ENCODE measurements around the gene GPR161.
"Not testable (repeated sequence)": the region's sequence is repeated elsewhere in the genome, so short reads cannot be mapped to it uniquely, and the experiment has no call there.

GPR161 gene

DNA sequence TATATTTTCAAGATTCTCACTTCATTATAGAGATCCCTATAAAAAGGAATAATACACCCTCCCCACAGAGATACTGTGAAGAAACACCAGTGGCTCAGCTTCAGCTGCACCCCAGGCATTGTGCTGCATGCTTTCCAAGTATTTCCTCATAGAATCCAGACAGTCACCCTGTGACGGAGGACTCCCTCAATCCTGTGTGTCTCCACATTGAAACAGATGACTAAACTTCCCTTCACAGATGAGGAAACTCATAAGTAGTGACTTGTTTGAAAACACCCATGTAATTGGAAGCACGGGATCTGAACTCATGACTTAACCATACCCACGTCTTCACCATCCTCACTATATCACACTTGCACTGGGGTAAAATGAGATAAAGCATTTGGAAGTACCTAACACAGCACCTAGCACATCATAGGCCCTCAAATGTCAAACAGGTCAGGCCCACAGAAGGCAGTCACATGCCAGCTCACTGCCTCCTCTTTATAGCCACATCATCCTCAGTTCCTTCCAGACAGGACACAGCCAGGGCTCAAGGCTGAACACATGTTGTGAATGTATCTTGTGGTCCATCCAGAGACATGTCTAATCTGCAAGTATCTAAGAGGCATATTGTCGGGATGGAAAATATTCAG, 55.2 kb downstream of the GPR161 start:
- Histone ChIP-seq H3K9ac (ENCODE audit: low read depth, low read length) (no peak overlapping the region), H3K9me3 (ENCODE audit: control insufficient read depth, insufficient read depth, low read length) (no peaks in the 10 kb centered on the region), H3K36me3 (ENCODE audit: insufficient read depth, low read length) (no peaks in the 10 kb centered on the region; the same call in 1 of the 2 replicates), H3K4me1 (ENCODE audit: insufficient read depth, low read length) (no peaks in the 10 kb centered on the region)

DNA sequence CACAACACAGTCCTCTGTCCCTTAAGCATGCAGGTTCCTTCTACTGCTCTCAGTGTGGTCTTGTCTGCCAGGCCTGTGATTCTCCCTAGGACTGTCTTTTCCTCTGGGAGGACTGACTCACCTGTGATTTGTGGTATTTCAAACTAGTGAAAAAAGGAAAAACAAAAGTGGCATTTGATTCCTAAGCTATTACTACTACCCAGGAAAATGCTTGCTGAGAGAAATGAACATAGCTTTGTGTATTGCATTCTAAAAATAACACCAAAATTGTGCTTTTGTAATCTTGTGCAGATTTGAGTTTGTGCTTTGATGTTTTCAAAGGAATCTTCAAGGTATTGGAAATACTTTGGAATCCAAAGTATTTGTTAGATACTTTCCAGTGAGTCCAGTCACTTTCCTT, 57.0 kb downstream of the GPR161 start:
- Histone ChIP-seq H3K9ac (ENCODE audit: low read depth, low read length) (no peak overlapping the region), H3K36me3 (ENCODE audit: insufficient read depth, low read length) (no peaks in the 10 kb centered on the region; the same call in 1 of the 2 replicates), H3K9me3 (ENCODE audit: control insufficient read depth, insufficient read depth, low read length) (no peaks in the 10 kb centered on the region), H3K4me1 (ENCODE audit: insufficient read depth, low read length) (no peaks in the 10 kb centered on the region)

GRCh38 chr1:168069384-168069783, 67.3 kb downstream of the GPR161 start:
- H3K9ac ChIP-seq (ENCODE audit: low read depth, low read length), result no peak overlapping the region
- peaks cover 5% of the 10 kb centered on the region; the same call in 1 of the 2 replicates for H3K36me3 ChIP-seq (ENCODE audit: insufficient read depth, low read length)
- no peaks in the 10 kb centered on the region for H3K4me1 ChIP-seq (ENCODE audit: insufficient read depth, low read length)
- H3K9me3 ChIP-seq (ENCODE audit: control insufficient read depth, insufficient read depth, low read length), result no peaks in the 10 kb centered on the region

GRCh38 chr1:168065506-168065905, 71.2 kb downstream of the GPR161 start:
- Histone ChIP-seq H3K4me1 (ENCODE audit: insufficient read depth, low read length) (no peaks in the 10 kb centered on the region), H3K9me3 (ENCODE audit: control insufficient read depth, insufficient read depth, low read length) (no peaks in the 10 kb centered on the region), H3K36me3 (ENCODE audit: insufficient read depth, low read length) (no peaks in the 10 kb centered on the region; the same call in 1 of the 2 replicates), H3K9ac (ENCODE audit: low read depth, low read length) (no peak overlapping the region)

- H3K9me3 ChIP-seq (ENCODE audit: control insufficient read depth, insufficient read depth, low read length), result no peaks in the 10 kb centered on the region
- no peaks in the 10 kb centered on the region; the same call in 1 of the 2 replicates for H3K36me3 ChIP-seq (ENCODE audit: insufficient read depth, low read length)
- H3K9ac ChIP-seq (ENCODE audit: low read depth, low read length), result no peak overlapping the region
- H3K4me1 ChIP-seq (ENCODE audit: insufficient read depth, low read length), result no peaks in the 10 kb centered on the region
These were observed 72.5 kb downstream of the GPR161 start for GRCh38 chr1:168064216-168064615.

DNA sequence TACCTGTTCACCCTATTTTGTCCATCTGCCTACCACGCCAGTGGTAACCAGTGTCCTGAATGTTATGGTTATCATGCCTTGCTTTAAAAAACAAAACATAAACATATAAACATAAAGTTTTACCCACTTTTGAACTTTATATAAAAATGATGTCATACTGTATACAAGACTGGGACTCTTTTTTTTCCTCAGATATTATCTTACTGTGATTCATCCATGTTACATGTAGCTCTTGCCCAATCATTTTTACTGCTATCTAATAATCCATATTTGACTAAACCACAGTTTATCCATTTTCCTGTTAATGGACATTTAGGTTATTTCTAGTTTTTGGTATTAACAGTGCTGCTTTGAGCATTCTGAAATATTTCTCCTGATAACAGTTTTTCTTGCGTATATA, 78.8 kb downstream of the GPR161 start:
- Histone ChIP-seq H3K9me3 (ENCODE audit: control insufficient read depth, insufficient read depth, low read length) (no peaks in the 10 kb centered on the region), H3K4me1 (ENCODE audit: insufficient read depth, low read length) (no peaks in the 10 kb centered on the region), H3K9ac (ENCODE audit: low read depth, low read length) (no peak overlapping the region), H3K36me3 (ENCODE audit: insufficient read depth, low read length) (no peaks in the 10 kb centered on the region)

DNA sequence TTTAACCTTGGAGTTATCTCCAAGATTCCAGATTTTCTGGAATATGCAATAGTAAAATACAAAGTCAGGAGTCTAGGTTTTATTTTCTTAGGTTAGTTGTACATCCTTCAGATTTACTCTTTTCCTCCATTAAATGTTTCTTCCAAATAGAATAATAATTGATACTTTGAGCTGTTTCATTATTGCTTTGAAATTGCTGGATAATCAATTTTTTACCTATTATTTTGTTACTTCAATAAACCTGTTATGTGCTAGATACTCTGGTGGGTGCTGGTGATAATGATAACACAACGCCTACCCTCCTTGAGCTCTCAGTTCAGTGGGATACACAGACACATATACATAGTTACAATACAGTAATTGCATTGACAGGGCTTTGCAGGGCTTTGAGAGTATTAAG, 79.4 kb downstream of the GPR161 start:
- Histone ChIP-seq H3K9ac (ENCODE audit: low read depth, low read length) (no peak overlapping the region), H3K36me3 (ENCODE audit: insufficient read depth, low read length) (no peaks in the 10 kb centered on the region), H3K9me3 (ENCODE audit: control insufficient read depth, insufficient read depth, low read length) (no peaks in the 10 kb centered on the region), H3K4me1 (ENCODE audit: insufficient read depth, low read length) (no peaks in the 10 kb centered on the region)

GRCh38 chr1:168056152-168056551, 80.6 kb downstream of the GPR161 start:
- H3K9ac ChIP-seq (ENCODE audit: low read depth, low read length); H3K4me1 ChIP-seq (ENCODE audit: insufficient read depth, low read length); H3K36me3 ChIP-seq (ENCODE audit: insufficient read depth, low read length); H3K9me3 ChIP-seq (ENCODE audit: control insufficient read depth, insufficient read depth, low read length): not testable (repeated sequence)

- Histone ChIP-seq H3K9ac (ENCODE audit: low read depth, low read length) (no peak overlapping the region), H3K9me3 (ENCODE audit: control insufficient read depth, insufficient read depth, low read length) (no peaks in the 10 kb centered on the region), H3K4me1 (ENCODE audit: insufficient read depth, low read length) (no peaks in the 10 kb centered on the region), H3K36me3 (ENCODE audit: insufficient read depth, low read length) (0 out of 2 replicates have a peak, but pooled peaks cover 2% of the 10 kb centered on the region)
These were observed 82.6 kb downstream of the GPR161 start for GRCh38 chr1:168054117-168054516.

- H3K4me1 ChIP-seq (ENCODE audit: insufficient read depth, low read length), result no peaks in the 10 kb centered on the region
- no peaks in the 10 kb centered on the region for H3K9me3 ChIP-seq (ENCODE audit: control insufficient read depth, insufficient read depth, low read length)
- no peak overlapping the region for H3K9ac ChIP-seq (ENCODE audit: low read depth, low read length)
- H3K36me3 ChIP-seq (ENCODE audit: insufficient read depth, low read length), result 0 out of 2 replicates have a peak, but pooled peaks cover 2% of the 10 kb centered on the region
These were observed 83.0 kb downstream of the GPR161 start for GRCh38 chr1:168053681-168054080.

DNA sequence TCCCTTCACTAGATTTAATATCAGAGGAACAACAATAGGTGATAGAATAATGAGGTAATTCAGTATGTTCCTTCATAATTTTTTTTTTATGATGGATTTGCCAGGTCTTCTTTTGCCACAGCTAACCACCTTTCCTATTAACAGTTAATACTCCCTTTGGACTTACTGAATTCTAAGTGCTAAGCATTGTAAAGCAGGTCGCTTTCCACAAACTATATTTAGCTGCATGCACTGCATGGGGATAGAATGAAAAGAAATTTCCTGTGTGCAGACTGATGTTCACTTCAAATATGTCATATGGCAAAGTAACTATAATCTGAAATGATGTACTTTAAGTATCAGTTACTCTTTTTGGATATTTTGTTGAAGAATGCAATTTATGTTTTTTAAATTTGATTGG, 85.8 kb downstream of the GPR161 start:
- no peaks in the 10 kb centered on the region for H3K4me1 ChIP-seq (ENCODE audit: insufficient read depth, low read length)
- H3K9me3 ChIP-seq (ENCODE audit: control insufficient read depth, insufficient read depth, low read length), result no peaks in the 10 kb centered on the region
- H3K9ac ChIP-seq (ENCODE audit: low read depth, low read length), result no peak overlapping the region
- H3K36me3 ChIP-seq (ENCODE audit: insufficient read depth, low read length), result 0 out of 2 replicates have a peak, but pooled peaks cover 2% of the 10 kb centered on the region

- no peaks in the 10 kb centered on the region for H3K4me1 ChIP-seq (ENCODE audit: insufficient read depth, low read length)
- H3K9ac ChIP-seq (ENCODE audit: low read depth, low read length), result no peak overlapping the region
- 0 out of 2 replicates have a peak, but pooled peaks cover 2% of the 10 kb centered on the region for H3K36me3 ChIP-seq (ENCODE audit: insufficient read depth, low read length)
- H3K9me3 ChIP-seq (ENCODE audit: control insufficient read depth, insufficient read depth, low read length), result no peaks in the 10 kb centered on the region
These were observed 86.4 kb downstream of the GPR161 start for GRCh38 chr1:168050307-168050706.

DNA sequence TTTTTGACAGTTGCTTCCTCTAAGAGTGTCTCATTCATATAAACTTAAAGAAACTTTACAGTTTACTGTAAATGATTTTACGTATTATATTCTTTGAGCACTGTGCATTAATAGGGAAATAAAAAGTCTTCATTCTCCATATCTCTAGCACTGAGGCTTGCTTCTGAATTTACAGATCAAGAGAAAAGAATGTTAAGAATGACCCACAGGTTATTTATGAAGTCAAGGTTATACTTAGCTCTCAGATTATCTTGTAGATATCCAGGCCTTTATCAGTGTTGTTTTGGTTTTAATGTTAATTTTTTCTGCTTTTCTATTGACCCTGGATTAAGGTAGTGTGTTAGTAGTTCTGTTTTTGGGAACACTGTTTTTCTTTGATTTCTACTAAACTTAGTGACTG, 91.4 kb downstream of the GPR161 start:
- Histone ChIP-seq H3K9me3 (ENCODE audit: control insufficient read depth, insufficient read depth, low read length) (no peaks in the 10 kb centered on the region), H3K36me3 (ENCODE audit: insufficient read depth, low read length) (no peaks in the 10 kb centered on the region), H3K4me1 (ENCODE audit: insufficient read depth, low read length) (no peaks in the 10 kb centered on the region), H3K9ac (ENCODE audit: low read depth, low read length) (no peak overlapping the region)

- Histone ChIP-seq H3K36me3 (ENCODE audit: insufficient read depth, low read length) (no peaks in the 10 kb centered on the region), H3K4me1 (ENCODE audit: insufficient read depth, low read length) (no peaks in the 10 kb centered on the region), H3K9me3 (ENCODE audit: control insufficient read depth, insufficient read depth, low read length) (no peaks in the 10 kb centered on the region)
These were observed 94.4 kb downstream of the GPR161 start for GRCh38 chr1:168042362-168042761.

DNA sequence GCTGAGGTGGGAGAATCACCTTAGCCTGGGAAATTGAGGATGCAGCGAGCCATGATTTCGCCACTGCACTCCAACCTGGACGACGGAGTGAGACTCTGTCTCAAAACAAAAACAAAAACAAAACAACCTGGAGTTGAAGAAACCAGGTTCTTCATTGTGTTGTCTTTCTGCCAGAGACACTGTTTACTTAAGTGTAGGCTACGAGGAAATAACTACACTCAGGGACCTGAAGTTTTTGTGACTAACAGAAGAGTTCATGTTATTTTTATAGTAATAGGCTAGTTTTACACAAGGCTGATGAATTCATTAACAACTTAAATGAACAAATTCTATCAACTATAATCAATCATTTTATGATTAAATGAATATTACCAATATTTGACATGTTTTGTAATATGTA, 101.4 kb downstream of the GPR161 start:
- H3K9me3 ChIP-seq (ENCODE audit: control insufficient read depth, insufficient read depth, low read length), result no peaks in the 10 kb centered on the region
- H3K36me3 ChIP-seq (ENCODE audit: insufficient read depth, low read length), result no peaks in the 10 kb centered on the region
- H3K9ac ChIP-seq (ENCODE audit: low read depth, low read length), result no peak overlapping the region

More at GRCh38 chr1:168042362-168042761, 94.4 kb downstream of the GPR161 start:
- no peak overlapping the region for H3K9ac ChIP-seq (ENCODE audit: low read depth, low read length)

More for the DNA sequence above, 101.4 kb downstream of the GPR161 start:
- H3K4me1 ChIP-seq (ENCODE audit: insufficient read depth, low read length), result no peaks in the 10 kb centered on the region

Data from ES-I3 (cell line).